Progenitor cell of endocrine pancreas (in vitro differentiated cells): ENCODE measurements around the gene PDZRN4. TPM values are rescaled to one million over a fixed set of nuclear protein-coding genes. Genes with fewer than 3 reads are reported as not detected.
"Not testable (repeated sequence)": the region's sequence is repeated elsewhere in the genome, so short reads cannot be mapped to it uniquely, and the experiment has no call there.

Experiments
- DNase-seq: peaks from one replicate; pipeline ENCODE4 v3.0.0; 2021; ENCODE audit warnings: low spot score; ENCODE audit not compliant: unreplicated experiment
- H3K27ac Mint-ChIP-seq: 2 replicates; pipeline ENCODE4 v1.8.0; 2021; ENCODE audit warnings: mild to moderate bottlenecking, moderate library complexity, mixed read lengths
- H3K27me3 Mint-ChIP-seq: 2 replicates; pipeline ENCODE4 v1.8.0; 2021; ENCODE audit warnings: mixed read lengths
- H3K36me3 Mint-ChIP-seq: 2 replicates; pipeline ENCODE4 v1.8.0; 2022; ENCODE audit warnings: mixed read lengths; ENCODE audit not compliant: insufficient read depth
- H3K4me1 Mint-ChIP-seq: 2 replicates; pipeline ENCODE4 v1.8.0; 2021; ENCODE audit warnings: low read depth, mixed read lengths
- H3K4me3 Mint-ChIP-seq: 2 replicates; pipeline ENCODE4 v1.8.0; 2021; ENCODE audit warnings: low read depth, mild to moderate bottlenecking, moderate library complexity, mixed read lengths
- H3K9me3 Mint-ChIP-seq: 2 replicates; pipeline ENCODE4 v1.8.0; 2021; ENCODE audit warnings: low read depth, mixed read lengths
- CTCF ChIP-seq: fragments of 200-600 bp; sonication (generic); IDR thresholded peaks from one replicate; pipeline ENCODE4 v1.5.0; 2021; ENCODE audit warnings: antibody characterized with exemption, mild to moderate bottlenecking; ENCODE audit not compliant: unreplicated experiment
- total RNA-seq: library from RNA; stranded (reverse); gene quantifications from 2 replicates; pipeline ENCODE4 v1.2.1, GENCODE V29; 2021

PDZRN4 gene
- total RNA-seq, 1 donor from 2014 or later = 0.12 TPM

GRCh38 chr12:41234692-41235091 lies 46.6 kb downstream of the PDZRN4 start:
- no peak for DNase-seq
- no peak for TF ChIP-seq CTCF
- H3K27ac Mint-ChIP-seq = no peak overlapping the region
- no peaks in the 10 kb centered on the region for H3K27me3 Mint-ChIP-seq
- H3K4me3 Mint-ChIP-seq = no peak overlapping the region
- peaks cover 11% of the 10 kb centered on the region for H3K4me1 Mint-ChIP-seq
- no peaks in the 10 kb centered on the region for H3K36me3 Mint-ChIP-seq
- no peaks in the 10 kb centered on the region for H3K9me3 Mint-ChIP-seq

GRCh38 chr12:41242603-41243002 lies 54.5 kb downstream of the PDZRN4 start:
- DNase-seq = no peak
- peaks cover 3% of the 10 kb centered on the region for H3K4me1 Mint-ChIP-seq
- H3K4me3 Mint-ChIP-seq = no peak overlapping the region
- no peak for TF ChIP-seq CTCF
- H3K9me3 Mint-ChIP-seq = no peaks in the 10 kb centered on the region
- H3K27ac Mint-ChIP-seq = no peak overlapping the region
- H3K36me3 Mint-ChIP-seq = no peaks in the 10 kb centered on the region
- no peaks in the 10 kb centered on the region for H3K27me3 Mint-ChIP-seq

- no peaks in the 10 kb centered on the region for H3K36me3 Mint-ChIP-seq
- H3K4me1 Mint-ChIP-seq = no peaks in the 10 kb centered on the region
- no peak overlapping the region for H3K27ac Mint-ChIP-seq
- no peak for TF ChIP-seq CTCF
- H3K4me3 Mint-ChIP-seq = no peak overlapping the region
- no peaks in the 10 kb centered on the region for H3K9me3 Mint-ChIP-seq
- H3K27me3 Mint-ChIP-seq = no peaks in the 10 kb centered on the region
- DNase-seq = no peak
These were observed 60.3 kb downstream of the PDZRN4 start for GRCh38 chr12:41248391-41248790.

GRCh38 chr12:41250748-41251147 lies 62.6 kb downstream of the PDZRN4 start:
- H3K27ac Mint-ChIP-seq = no peak overlapping the region
- peaks cover 4% of the 10 kb centered on the region for H3K9me3 Mint-ChIP-seq
- H3K4me3 Mint-ChIP-seq = no peak overlapping the region
- H3K27me3 Mint-ChIP-seq = no peaks in the 10 kb centered on the region
- H3K36me3 Mint-ChIP-seq = no peaks in the 10 kb centered on the region
- H3K4me1 Mint-ChIP-seq = no peaks in the 10 kb centered on the region
- TF ChIP-seq CTCF = no peak
- DNase-seq = no peak

GRCh38 chr12:41254004-41254914 lies 66.1 kb downstream of the PDZRN4 start:
- Mint-ChIP-seq H3K36me3 (no peaks in the 10 kb centered on the region), H3K27ac (no peak overlapping the region)

GRCh38 chr12:41263196-41263595 lies 75.1 kb downstream of the PDZRN4 start:
- not testable (repeated sequence) for H3K9me3 Mint-ChIP-seq, DNase-seq, H3K27ac Mint-ChIP-seq, H3K4me1 Mint-ChIP-seq, H3K4me3 Mint-ChIP-seq, H3K36me3 Mint-ChIP-seq, H3K27me3 Mint-ChIP-seq

More at GRCh38 chr12:41254004-41254914, 66.1 kb downstream of the PDZRN4 start:
- Mint-ChIP-seq H3K4me3 (no peak overlapping the region), H3K27me3 (no peaks in the 10 kb centered on the region), H3K9me3 (peaks cover 8% of the 10 kb centered on the region), H3K4me1 (no peaks in the 10 kb centered on the region)
- DNase-seq = no peak
- TF ChIP-seq CTCF = no peak
